Inflammatory macrophage treated with lipopolysaccharide for 1 hour (primary cell): ENCODE data around the gene MPZL3.
A peak's percentile ranks its signal among the peaks of the same experiment; 100 is the strongest.

Experiments
- DNase-seq, 2 donors: peaks; one replicate each; pipeline ENCODE4 v3.0.0-alpha.2; 2020 to 2022

MPZL3 gene

DNA sequence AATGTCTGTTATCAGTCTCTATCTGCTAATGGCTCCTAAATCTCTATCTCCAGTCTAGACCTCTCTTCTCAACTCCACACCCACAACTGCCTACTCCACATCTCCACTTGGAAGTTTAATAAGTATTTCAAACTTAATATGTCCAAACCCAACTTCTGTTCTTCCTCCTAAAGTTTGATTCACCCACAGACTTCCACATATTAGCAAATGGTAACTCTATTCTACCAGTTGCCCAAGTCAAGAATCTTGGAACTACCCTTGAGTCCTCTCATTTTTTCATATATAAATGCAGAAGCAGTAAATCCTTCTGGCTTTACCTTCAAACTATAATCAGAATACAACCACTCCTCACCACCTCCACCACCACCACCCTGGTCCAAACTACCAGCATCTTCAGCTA is 20.7 kb downstream of the MPZL3 start:
- DNase-seq = peak in 1 of 2 donors; percentile 49

- no peak for DNase-seq
Measured at GRCh38 chr11:118230088-118230487, 22.1 kb downstream of the MPZL3 start.

DNA sequence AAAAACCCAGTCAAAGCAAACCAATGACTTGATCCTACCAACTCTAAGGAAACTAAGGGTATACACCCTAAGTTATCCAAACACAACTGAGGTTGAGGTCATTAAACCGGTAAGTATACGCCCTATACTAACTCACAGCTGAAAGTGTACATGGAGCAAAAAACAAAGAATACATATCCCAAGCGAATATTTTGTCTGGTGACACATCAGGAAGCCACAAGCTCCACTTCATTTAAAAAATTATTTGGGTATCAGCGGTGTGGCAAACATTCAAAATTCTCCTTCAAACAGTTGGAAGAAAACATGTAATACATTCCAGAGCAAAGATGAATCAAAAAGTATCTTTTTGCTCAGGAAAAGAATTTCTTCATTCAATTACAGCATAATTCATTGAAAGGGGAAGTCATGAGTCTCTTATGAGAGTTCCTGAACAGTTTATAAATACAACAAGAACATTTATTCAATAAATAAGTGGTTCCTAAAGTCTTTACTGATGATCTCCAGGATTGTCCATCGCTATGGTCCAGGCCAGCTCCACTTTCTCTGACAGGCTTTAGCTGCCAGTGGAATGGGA is 22.8 kb downstream of the MPZL3 start:
- DNase-seq = peak; percentile 65

- peak; percentile 67 to 89 for DNase-seq
Measured at GRCh38 chr11:118227865-118228785, 24.0 kb downstream of the MPZL3 start.

GRCh38 chr11:118226781-118227180 is 25.4 kb downstream of the MPZL3 start:
- DNase-seq = no peak

GRCh38 chr11:118226296-118226695 is 25.9 kb downstream of the MPZL3 start:
- peak; percentile 65 to 72 for DNase-seq

- DNase-seq = peak; percentile 56 to 62
Measured at GRCh38 chr11:118224511-118225188, 27.5 kb downstream of the MPZL3 start, which contains the start of gene JAML. Gene JAML, minus strand, starts transcription at chr11:118225011. Its CDS starts 10,145 bp downstream, at chr11:118214866.

DNA sequence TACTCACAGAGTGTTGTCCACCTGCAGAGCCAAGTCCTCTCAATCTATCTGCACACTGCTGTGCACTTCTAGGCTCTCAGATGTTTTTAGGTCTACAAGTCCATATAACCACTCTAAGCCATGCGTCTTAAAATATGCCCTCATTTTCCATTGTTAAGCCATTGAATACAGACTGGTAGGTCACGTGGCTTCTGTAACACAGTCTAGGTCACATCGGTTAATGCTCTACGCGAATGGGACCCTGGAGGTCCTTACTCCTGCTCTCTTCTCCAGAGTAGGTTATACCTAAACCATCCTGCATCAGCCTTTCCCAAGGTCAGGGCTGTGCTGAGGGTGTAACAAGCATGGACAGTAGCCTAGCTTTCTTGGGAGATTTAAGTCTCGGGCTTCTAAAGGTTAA is 28.2 kb downstream of the MPZL3 start:
- no peak for DNase-seq

- no peak for DNase-seq
Measured at GRCh38 chr11:118223570-118223969, 28.6 kb downstream of the MPZL3 start.

DNA sequence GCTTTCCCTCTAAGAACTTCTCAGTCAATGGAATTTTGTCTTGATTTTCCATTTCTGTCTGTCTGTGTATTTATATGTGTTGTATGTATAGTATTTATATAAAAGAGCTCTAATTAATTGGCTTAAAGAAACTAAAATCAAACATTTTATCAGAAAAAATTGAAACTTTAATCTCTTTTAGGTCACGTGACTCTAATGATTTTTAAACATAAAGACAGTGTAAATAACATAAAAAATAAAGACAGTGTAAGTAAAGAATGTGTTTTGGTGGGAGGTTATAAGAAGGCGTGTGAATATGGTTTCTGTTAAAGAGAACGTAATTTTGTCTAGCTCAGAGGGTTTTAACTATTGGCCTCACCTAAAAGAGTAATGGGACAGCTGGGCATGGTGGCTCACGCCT is 29.7 kb downstream of the MPZL3 start:
- no peak for DNase-seq

GRCh38 chr11:118221419-118221818 is 30.7 kb downstream of the MPZL3 start:
- no peak for DNase-seq

DNA sequence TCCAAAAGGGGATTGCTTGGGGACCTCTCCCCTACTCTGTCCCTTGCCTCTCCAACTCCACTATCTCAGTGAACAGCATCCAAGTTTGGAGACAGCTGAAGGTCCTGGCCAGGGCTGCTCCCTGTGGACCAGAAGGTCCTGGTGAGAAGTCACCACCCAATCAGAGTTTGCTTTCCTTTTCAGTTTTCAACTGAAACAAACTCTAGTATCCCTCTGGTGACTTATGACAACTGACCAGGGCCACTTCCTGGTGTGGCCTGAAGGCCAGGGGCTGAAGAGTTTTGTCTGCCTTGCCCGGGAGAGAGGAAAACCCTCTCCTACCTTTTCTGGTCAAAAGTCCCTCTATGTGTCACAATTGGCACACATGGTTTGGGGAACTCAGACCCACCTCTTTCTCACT is 32.4 kb downstream of the MPZL3 start:
- DNase-seq = peak in 1 of 2 donors; percentile 35

- no peak for DNase-seq
Measured at GRCh38 chr11:118219244-118219643, 32.9 kb downstream of the MPZL3 start.

DNA sequence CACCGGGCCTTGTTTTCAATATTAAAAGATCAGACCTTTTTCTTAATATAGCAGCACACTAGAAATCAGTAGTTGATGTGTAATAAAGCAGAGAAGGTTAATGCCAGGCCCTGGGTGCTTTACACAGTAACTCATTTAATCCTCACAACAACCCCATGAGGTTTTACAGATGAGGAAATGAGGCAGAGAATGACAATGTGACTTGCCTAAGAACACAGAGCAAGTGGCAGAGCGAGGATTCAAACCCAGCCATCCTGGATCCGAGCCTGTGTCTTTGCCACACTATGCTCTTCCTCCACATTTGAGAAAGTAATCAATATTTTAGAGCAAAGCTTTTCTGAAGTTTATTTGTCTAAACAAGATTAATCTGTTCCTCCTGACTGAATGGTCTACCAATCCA is 34.6 kb downstream of the MPZL3 start:
- peak in 1 of 2 donors; percentile 38 for DNase-seq

GRCh38 chr11:118216621-118217481 is 35.3 kb downstream of the MPZL3 start:
- DNase-seq = peak; percentile 58 to 75

GRCh38 chr11:118215765-118216164 is 36.4 kb downstream of the MPZL3 start:
- no peak for DNase-seq

DNA sequence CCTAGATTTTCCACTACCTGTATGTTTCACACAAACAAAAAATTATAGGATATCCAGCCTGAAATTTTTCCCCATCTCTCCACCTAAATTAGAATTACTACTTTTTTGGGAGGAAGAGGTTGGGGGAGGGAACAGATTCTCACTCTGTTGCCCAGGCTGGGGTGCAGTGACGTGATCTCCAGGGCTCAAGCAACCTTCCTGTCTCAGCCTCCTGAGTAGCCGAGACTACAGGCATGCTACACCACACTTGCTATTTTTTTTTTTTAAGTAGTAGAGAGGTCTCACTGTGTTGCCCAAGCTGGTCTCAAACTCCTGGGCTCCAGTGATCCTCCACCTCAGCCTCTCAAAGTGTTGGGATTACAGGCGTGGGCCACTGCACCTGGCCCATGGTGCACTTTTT is 36.9 kb downstream of the MPZL3 start:
- no peak for DNase-seq

- peak; percentile 88 to 94 for DNase-seq
Measured at GRCh38 chr11:118214210-118214914, 37.8 kb downstream of the MPZL3 start.

- no peak for DNase-seq
Measured at GRCh38 chr11:118213781-118214180, 38.4 kb downstream of the MPZL3 start.

DNA sequence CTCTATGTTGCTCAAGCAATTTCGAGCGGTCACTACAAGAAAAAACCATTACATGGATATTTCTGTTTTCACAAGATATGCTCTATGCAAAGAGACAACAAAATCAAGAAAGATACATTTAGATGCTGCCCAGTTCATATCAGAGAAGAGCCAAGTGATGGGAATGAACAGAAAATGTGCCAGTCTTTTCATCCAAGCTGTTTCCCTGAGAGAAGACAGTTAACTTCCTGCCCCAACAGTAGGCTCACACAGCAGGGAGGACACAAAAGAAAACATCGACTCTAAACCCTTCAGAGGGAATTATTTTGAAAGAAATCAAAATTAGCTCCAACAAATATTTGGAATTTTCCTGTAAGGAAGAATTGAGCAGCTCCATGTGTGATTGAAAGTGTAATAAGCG is 39.0 kb downstream of the MPZL3 start:
- DNase-seq = no peak

DNA sequence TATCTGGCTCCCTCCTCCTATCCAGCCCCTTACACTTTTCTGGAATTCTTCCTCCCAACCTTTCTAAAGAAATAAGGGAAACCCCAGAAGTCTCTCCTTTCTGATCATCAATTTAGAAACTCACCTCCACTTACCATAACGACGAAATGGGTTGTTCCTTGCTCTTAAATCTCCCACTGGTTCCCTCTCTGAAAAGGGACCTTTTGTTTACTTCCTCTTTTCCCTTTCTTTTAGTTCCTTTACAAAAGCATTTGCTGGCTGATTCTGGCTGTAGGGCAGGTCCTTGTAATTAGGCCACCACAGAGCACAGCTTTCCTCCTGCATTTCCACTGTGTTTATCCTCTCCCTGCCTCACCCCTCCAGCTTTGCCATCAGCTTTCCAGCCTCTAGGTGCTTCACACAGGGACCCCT is 39.4 kb downstream of the MPZL3 start:
- peak; percentile 51 to 62 for DNase-seq
